WERI-Rb-1 (cell line): ENCODE results near the gene ITPRIPL2.
A peak's percentile ranks its signal among the peaks of the same experiment; 100 is the strongest.

Experiments used
- DNase-seq: peaks from one replicate; pipeline ENCODE4 v3.0.0-alpha.2; 2020
- H3K27ac ChIP-seq: fragments of 250-450 bp; sonication (Bioruptor Pico); 2 replicates; pipeline ENCODE4 v1.5.1; 2020; ENCODE audit warnings: mild to moderate bottlenecking, moderate library complexity
- H3K27me3 ChIP-seq: fragments of 250-450 bp; sonication (Bioruptor Pico); 2 replicates; pipeline ENCODE4 v1.5.1; 2021; ENCODE audit warnings: mild to moderate bottlenecking, low read depth, moderate library complexity; ENCODE audit not compliant: insufficient read depth, severe bottlenecking
- H3K36me3 ChIP-seq: fragments of 250-450 bp; sonication (Bioruptor Pico); 2 replicates; pipeline ENCODE4 v1.5.1; 2020; ENCODE audit warnings: mild to moderate bottlenecking, moderate library complexity
- H3K4me3 ChIP-seq: 2 replicates; pipeline ENCODE4 v1.5.1; 2011; ENCODE audit warnings: low read depth, mild to moderate bottlenecking, control low read depth, low read length
- H3K9me3 ChIP-seq: fragments of 250-450 bp; sonication (Bioruptor Pico); 2 replicates; pipeline ENCODE4 v1.5.1; 2021; ENCODE audit warnings: mild to moderate bottlenecking, moderate library complexity; ENCODE audit not compliant: severe bottlenecking
- CTCF ChIP-seq: IDR thresholded peaks from 2 replicates; pipeline ENCODE4 v1.5.1; 2011; ENCODE audit warnings: low read depth, mild to moderate bottlenecking, control low read depth, inconsistent platforms, low read length

ITPRIPL2 gene

GRCh38 chr16:19113577-19114358 is at the start of gene ITPRIPL2:
Gene ITPRIPL2 (plus strand): TSS chr16:19113964. CDS start chr16:19114462, 498 bp downstream.
- H3K36me3 ChIP-seq = no peaks in the 10 kb centered on the region
- DNase-seq = peak; percentile 60
- H3K27ac ChIP-seq = peak within 1 kb of the TSS; percentile 79
- TF ChIP-seq CTCF = no peak
- H3K9me3 ChIP-seq = no peaks in the 10 kb centered on the region
- peak within 1 kb of the TSS; percentile 41 for H3K4me3 ChIP-seq
- H3K27me3 ChIP-seq = no peaks in the 10 kb centered on the region

GRCh38 chr16:19066988-19067348 is 46.8 kb upstream of the ITPRIPL2 start:
- peak overlapping the region; percentile 100 for H3K27ac ChIP-seq
- H3K27me3 ChIP-seq = no peaks in the 10 kb centered on the region
- peaks cover 5% of the 10 kb centered on the region for H3K36me3 ChIP-seq
- DNase-seq = no peak
- no peak for TF ChIP-seq CTCF
- no peak overlapping the region for H3K4me3 ChIP-seq
- no peaks in the 10 kb centered on the region for H3K9me3 ChIP-seq

GRCh38 chr16:19067349-19068236 is 46.2 kb upstream of the ITPRIPL2 start, which contains the start of gene COQ7:
Gene COQ7 (plus strand): TSS chr16:19067614. CDS start chr16:19067665, 51 bp downstream.
- TF ChIP-seq CTCF = no peak
- Histone ChIP-seq H3K4me3 (peak within 1 kb of the TSS; percentile 94), H3K9me3 (no peaks in the 10 kb centered on the region), H3K27ac (peak within 1 kb of the TSS; percentile 100), H3K36me3 (peaks cover 9% of the 10 kb centered on the region), H3K27me3 (no peaks in the 10 kb centered on the region)
- peak; percentile 98 for DNase-seq

GRCh38 chr16:19068237-19068815 is 45.4 kb upstream of the ITPRIPL2 start:
- peak overlapping the region; percentile 100 for H3K27ac ChIP-seq
- DNase-seq = no peak
- peak overlapping the region; percentile 94 for H3K4me3 ChIP-seq
- H3K9me3 ChIP-seq = no peaks in the 10 kb centered on the region
- peaks cover 13% of the 10 kb centered on the region for H3K36me3 ChIP-seq
- no peak for TF ChIP-seq CTCF
- H3K27me3 ChIP-seq = no peaks in the 10 kb centered on the region

GRCh38 chr16:19071811-19072777 is 41.7 kb upstream of the ITPRIPL2 start:
- H3K9me3 ChIP-seq = no peaks in the 10 kb centered on the region
- peak; percentile 89 for TF ChIP-seq CTCF
- no peak overlapping the region for H3K27ac ChIP-seq
- DNase-seq = peak; percentile 77
- H3K27me3 ChIP-seq = no peaks in the 10 kb centered on the region
- H3K4me3 ChIP-seq = no peak overlapping the region
- H3K36me3 ChIP-seq = peaks cover 27% of the 10 kb centered on the region
